H1 (cell line): ENCODE results near the gene LRRC27. TPM values are rescaled to one million over a fixed set of nuclear protein-coding genes. Genes with fewer than 3 reads are reported as not detected.
A peak's percentile ranks its signal among the peaks of the same experiment; 100 is the strongest.

Experiments
- CTCF ChIA-PET: fragments of 300-600 bp; sonication (Branson Sonifier 250); formaldehyde crosslinking; loops from one replicate; lab custom pipeline; 2021; ENCODE audit not compliant: partially characterized antibody; lab: Charles Lee
- POLR2A ChIA-PET: fragments of 300-600 bp; sonication (Branson Sonifier 250); formaldehyde crosslinking; loops from one replicate; lab custom pipeline; 2021; ENCODE audit warnings: inconsistent platforms; ENCODE audit not compliant: partially characterized antibody; lab: Charles Lee
- DNase-seq, 2 experiments: peaks; one replicate each; pipeline versions ENCODE4 v3.0.0 to v3.0.0-alpha.2; 2010 to 2022; ENCODE audit warnings: low spot score in 2 of 2, low read depth in 1 of 2, mixed read lengths in 1 of 2
- FAIRE-seq: peaks from 2 replicates; lab custom pipeline; 2011; peaks lifted over from hg19 to GRCh38; lab: Jason Lieb, UNC
- H2AFZ ChIP-seq: 2 replicates; pipeline ENCODE4 v1.8.1; 2012; ENCODE audit warnings: low read length, inconsistent platforms
- H2AK5ac ChIP-seq: 2 replicates; pipeline ENCODE4 v1.6.1; 2013; ENCODE audit warnings: low read depth, low read length
- H2BK120ac ChIP-seq: replicated peaks from 2 replicates; pipeline ENCODE3; 2013; ENCODE audit warnings: low read depth, low read length, inconsistent platforms
- H2BK12ac ChIP-seq: 2 replicates; pipeline ENCODE4 v1.6.1; 2013; ENCODE audit warnings: low read depth, low read length
- H2BK15ac ChIP-seq: 2 replicates; pipeline ENCODE4 v1.6.1; 2013; ENCODE audit warnings: low read length
- H2BK20ac ChIP-seq: 2 replicates; pipeline ENCODE4 v1.6.1; 2013; ENCODE audit warnings: low read length
- H2BK5ac ChIP-seq: 2 replicates; pipeline ENCODE4 v1.6.1; 2013; ENCODE audit warnings: low read depth, low read length
- H3K14ac ChIP-seq: 2 replicates; pipeline ENCODE4 v1.6.1; 2013; ENCODE audit warnings: inconsistent platforms; ENCODE audit not compliant: insufficient read length
- H3K18ac ChIP-seq: 2 replicates; pipeline ENCODE4 v1.6.1; 2013; ENCODE audit warnings: low read length; ENCODE audit errors: extremely low read depth
- H3K23ac ChIP-seq: 2 replicates; pipeline ENCODE4 v1.6.1; 2013; ENCODE audit warnings: inconsistent platforms; ENCODE audit not compliant: insufficient read length
- H3K23me2 ChIP-seq: 2 replicates; pipeline ENCODE4 v1.6.1; 2013; ENCODE audit warnings: low read depth, low read length
- H3K27ac ChIP-seq: 2 replicates; pipeline ENCODE4 v1.6.1; 2011; ENCODE audit warnings: low read depth, low read length, inconsistent platforms
- H3K27me3 ChIP-seq, 4 experiments: replicated peaks in 1 of 4; 1 replicate in 1 of 4; 2 replicates in 3 of 4; pipeline versions ENCODE4 v1.6.1 to v1.8.1; 2011 to 2013; ENCODE audit warnings: low read length in 3 of 4, mild to moderate bottlenecking in 3 of 4, inconsistent platforms in 2 of 4, mixed read lengths in 2 of 4, moderate library complexity in 1 of 4; ENCODE audit not compliant: control insufficient read depth in 3 of 4, insufficient read depth in 3 of 4; ENCODE audit errors: extremely low read depth in 1 of 4
- H3K36me3 ChIP-seq, 4 experiments: 2 replicates each; pipeline versions ENCODE4 v1.6.1 to v1.8.1; 2011 to 2013; ENCODE audit warnings: mild to moderate bottlenecking in 4 of 4, low read length in 3 of 4, moderate library complexity in 2 of 4, control low read depth in 1 of 4, inconsistent platforms in 1 of 4; ENCODE audit not compliant: insufficient read depth in 4 of 4, control insufficient read depth in 2 of 4
- H3K4ac ChIP-seq: replicated peaks from 2 replicates; pipeline ENCODE3; 2013; ENCODE audit warnings: low read length, low read depth, mixed read lengths, inconsistent platforms; ENCODE audit not compliant: insufficient read length
- H3K4me1 ChIP-seq, 4 experiments: replicated peaks in 1 of 4; 1 replicate in 1 of 4; 2 replicates in 3 of 4; pipeline versions ENCODE4 v1.6.1 to v1.8.1; 2011 to 2013; ENCODE audit warnings: low read length in 3 of 4, inconsistent platforms in 2 of 4, mixed read lengths in 1 of 4; ENCODE audit not compliant: insufficient read depth in 4 of 4, control insufficient read depth in 3 of 4
- H3K4me2 ChIP-seq, 2 experiments: 2 replicates each; pipeline versions ENCODE4 v1.6.1 to v1.8.1; 2011 to 2013; ENCODE audit warnings: low read depth in 2 of 2, low read length in 2 of 2, control low read depth in 1 of 2, inconsistent platforms in 1 of 2, mild to moderate bottlenecking in 1 of 2; ENCODE audit not compliant: insufficient read depth in 1 of 2
- H3K4me3 ChIP-seq, 4 experiments: fragments of 200-600, 300-600 bp in 1 of 4; sonication (generic), shearing (Covaris generic), sonication (Bioruptor Twin) in 1 of 4; 2 replicates each; pipeline versions ENCODE4 v1.5.1 to v1.8.1; 2011 to 2016; ENCODE audit warnings: low read length in 4 of 4, low read depth in 3 of 4, control low read depth in 2 of 4, inconsistent platforms in 2 of 4, mild to moderate bottlenecking in 2 of 4, mixed read lengths in 1 of 4, moderate library complexity in 1 of 4; ENCODE audit not compliant: insufficient read depth in 2 of 4; ENCODE audit errors: extremely low read depth in 1 of 4
- H3K56ac ChIP-seq: replicated peaks from 2 replicates; pipeline ENCODE3; 2013; ENCODE audit warnings: low read depth, mild to moderate bottlenecking, mixed read lengths, low read length, inconsistent platforms; ENCODE audit not compliant: insufficient read length
- H3K79me1 ChIP-seq: 2 replicates; pipeline ENCODE4 v1.6.1; 2013; ENCODE audit warnings: low read depth, low read length, control low read depth
- H3K79me2 ChIP-seq, 2 experiments: 2 replicates each; pipeline versions ENCODE4 v1.6.1 to v1.8.1; 2012 to 2013; ENCODE audit warnings: low read length in 2 of 2, mild to moderate bottlenecking in 2 of 2, inconsistent platforms in 1 of 2; ENCODE audit not compliant: insufficient read depth in 2 of 2, control insufficient read depth in 1 of 2
- H3K9ac ChIP-seq, 4 experiments: replicated peaks in 1 of 4; 1 replicate in 1 of 4; 2 replicates in 3 of 4; pipeline versions ENCODE4 v1.6.1 to v1.8.1; 2011 to 2013; ENCODE audit warnings: low read depth in 3 of 4, low read length in 3 of 4, control low read depth in 2 of 4, mild to moderate bottlenecking in 2 of 4, moderate library complexity in 2 of 4, inconsistent platforms in 1 of 4; ENCODE audit errors: extremely low read depth in 1 of 4
- H3K9me3 ChIP-seq, 2 experiments: 2 replicates each; pipeline versions ENCODE4 v1.6.1 to v1.8.1; 2012 to 2013; ENCODE audit warnings: mild to moderate bottlenecking in 2 of 2, moderate library complexity in 2 of 2, control low read depth in 1 of 2, inconsistent platforms in 1 of 2, low read depth in 1 of 2, low read length in 1 of 2, mixed read lengths in 1 of 2; ENCODE audit not compliant: insufficient read depth in 2 of 2
- H4K20me1 ChIP-seq, 2 experiments: replicated peaks in 1 of 2; 2 replicates each; pipeline versions ENCODE3 to v1.8.1; 2011 to 2013; ENCODE audit warnings: inconsistent platforms in 2 of 2, low read length in 2 of 2, mild to moderate bottlenecking in 1 of 2; ENCODE audit not compliant: insufficient read depth in 2 of 2, control insufficient read depth in 1 of 2
- H4K5ac ChIP-seq: 2 replicates; pipeline ENCODE4 v1.6.1; 2013; ENCODE audit warnings: low read length, low read depth, mixed read lengths, inconsistent platforms; ENCODE audit not compliant: insufficient read length
- H4K8ac ChIP-seq: 2 replicates; pipeline ENCODE4 v1.8.0; 2013; ENCODE audit warnings: mild to moderate bottlenecking, moderate library complexity, low read length, inconsistent platforms; ENCODE audit not compliant: insufficient read depth; ENCODE audit errors: extremely low read depth
- H4K91ac ChIP-seq: replicated peaks from 2 replicates; pipeline ENCODE3; 2013; ENCODE audit warnings: low read length, mixed read lengths, inconsistent platforms; ENCODE audit not compliant: insufficient read length
- CEBPB ChIP-seq: IDR thresholded peaks from 2 replicates; pipeline ENCODE4 v1.6.1; 2012; ENCODE audit warnings: low read depth, low read length
- EP300 ChIP-seq, 2 experiments: IDR thresholded peaks; 1 replicate in 1 of 2; 2 replicates in 1 of 2; pipeline ENCODE4 v1.6.1; 2011 to 2012; ENCODE audit warnings: low read depth in 2 of 2, low read length in 2 of 2, mild to moderate bottlenecking in 2 of 2, borderline replicate concordance in 1 of 2, inconsistent platforms in 1 of 2, moderate library complexity in 1 of 2
- FOSL1 ChIP-seq: IDR thresholded peaks from 2 replicates; pipeline ENCODE4 v1.6.1; 2011; ENCODE audit warnings: mild to moderate bottlenecking, low read depth, low read length, moderate library complexity; ENCODE audit not compliant: insufficient read depth
- POU5F1 ChIP-seq: IDR thresholded peaks from 2 replicates; pipeline ENCODE4 v1.6.1; 2011; ENCODE audit warnings: low read depth, mild to moderate bottlenecking, low read length, moderate library complexity
- RFX5 ChIP-seq: IDR thresholded peaks from 2 replicates; pipeline ENCODE4 v1.6.1; 2011; ENCODE audit warnings: low read depth, low read length, improper control_type of control experiment, borderline replicate concordance
- SIX5 ChIP-seq: IDR thresholded peaks from 2 replicates; pipeline ENCODE4 v1.6.1; 2011; ENCODE audit warnings: mild to moderate bottlenecking, low read depth, low read length
- TBP ChIP-seq: IDR thresholded peaks from 2 replicates; pipeline ENCODE4 v1.6.1; 2011; ENCODE audit warnings: low read depth, low read length, improper control_type of control experiment
- WGBS, 2 experiments: shearing (Covaris generic) in 1 of 2; methylation state at CpG; one replicate each; pipeline versions ENCODE4 v1.1.6 to v1.1.7; 2013 to 2015; ENCODE audit warnings: low lambda C conversion rate in 2 of 2, mixed read lengths in 2 of 2, inconsistent platforms in 1 of 2, low coverage in 1 of 2, missing lambda C conversion rate in 1 of 2; ENCODE audit not compliant: insufficient replicate concordance in 2 of 2, insufficient coverage in 1 of 2, insufficient read length in 1 of 2; ENCODE audit errors: extremely low coverage in 1 of 2, missing lambda C conversion rate in 1 of 2; 5-methylcytosine and 5-hydroxymethylcytosine counted together
- polyA plus RNA-seq, 7 experiments: library from polyadenylated mRNA; depleted of rRNA in 3 of 7; stranded (reverse) in 5 of 7; unstranded in 2 of 7; fragments of >200 nt in 5 of 7; fragments of 200-250 nt in 2 of 7; gene quantifications; 1 replicate in 5 of 7; 2 replicates in 1 of 7; 4 replicates in 1 of 7; pipeline versions ENCODE4 v1.2.1 to v1.2.3, GENCODE V29; 2011 to 2013; ENCODE audit warnings: missing spikeins in 2 of 7, mixed read lengths in 2 of 7
- total RNA-seq: library from RNA; stranded (reverse); fragmentation: NEBNext Ultra II Directional; extraction: Animal tissue kit (Norgen Biotek cat#: 25700); gene quantifications from 2 replicates; pipeline ENCODE4 v1.2.1, GENCODE V29; 2021

The LRRC27 gene
- total and polyA plus RNA-seq, 2 of the 8 experiments (the other 6 are each of a cell fraction or from before 2014, with no cell fraction given), result 1.2 to 3.8 TPM

- Histone ChIP-seq H2BK5ac (0 out of 2 replicates have a peak overlapping the region, but pooled peaks have one; percentile 60), H3K9ac (no peak overlapping the region), H2BK20ac (0 out of 2 replicates have a peak overlapping the region, but pooled peaks have one; percentile 32), H2AK5ac (no peak overlapping the region), H3K23ac (no peak overlapping the region), H3K18ac (no peak overlapping the region), H3K4me3 (no peak overlapping the region), H3K23me2 (no peaks in the 10 kb centered on the region), H3K56ac (no peak overlapping the region), H3K36me3 (no peaks in the 10 kb centered on the region), H3K27me3 (no peaks in the 10 kb centered on the region; a peak in 1 of 7 replicates), H4K5ac (no peak overlapping the region), H3K14ac (no peak overlapping the region), H3K79me2 (no peaks in the 10 kb centered on the region), H4K8ac (no peak overlapping the region), H2BK120ac (no peak overlapping the region), H2BK12ac (no peak overlapping the region), H3K27ac (no peak overlapping the region), H3K4me2 (no peak overlapping the region), H3K9me3 (peaks cover 0 to 2% of the 10 kb centered on the region in 2 experiments; a peak in 1 of 4 replicates), H2BK15ac (no peak overlapping the region), H3K4me1 (peaks cover 0 to 13% (median 3%) of the 10 kb centered on the region in 4 experiments; a peak in 4 of 7 replicates), H3K79me1 (no peaks in the 10 kb centered on the region), H2AFZ (no peak overlapping the region), H4K20me1 (no peaks in the 10 kb centered on the region), H3K4ac (no peak overlapping the region), H4K91ac (no peak overlapping the region)
- no peak for FAIRE-seq
- no peak for TF ChIP-seq POU5F1
- TF ChIP-seq EP300 (IDR thresholded peaks at IDR 0.05; ENCODE audit: borderline replicate concordance in 1 of 2, low read depth in 2 of 2, low read length in 2 of 2), result no peak
- TF ChIP-seq RFX5, result no peak
- no peak for TF ChIP-seq TBP
- TF ChIP-seq FOSL1, result no peak
- TF ChIP-seq SIX5, result no peak
- no peak for TF ChIP-seq CEBPB
- POLR2A ChIA-PET, result interaction anchor here (0.7 to 1.8 kb wide), 2 partner anchors 10 to 19 kb away, joined by 3 to 5 read pairs; no protein-coding TSS in a partner anchor
- CTCF ChIA-PET, result interaction anchor here (0.6 to 4.6 kb wide), 10 partner anchors 9 to 188 kb away, joined by 3 to 48 read pairs (median 4); no protein-coding TSS in a partner anchor
- WGBS, 2 experiments, result 93% methylated on average over 28 of the region's 31 CpGs; no CpG with 5 or more reads in 1 of the 2 experiments
- no peak for DNase-seq
Observed at GRCh38 chr10:132370426-132371340, 38.7 kb downstream of the LRRC27 start.
